PC-9 (cell line): Measurements from ENCODE around the gene CXorf58. TPM values are rescaled to one million over a fixed set of nuclear protein-coding genes. Genes with fewer than 3 reads are reported as not detected.

ENCODE experiments used
- BruUV-seq: library from RNA; stranded (reverse); fragments of 400-500 nt; replicated peaks from 2 replicates; lab custom pipeline; 2021; lab: Mats Ljungman, UMichigan
- CTCF ChIA-PET: fragments of 300-600 bp; sonication (Branson Sonifier 250); formaldehyde crosslinking; loops from one replicate; lab custom pipeline; 2022; ENCODE audit warnings: antibody characterized with exemption; lab: Charles Lee
- POLR2A ChIA-PET: fragments of 300-600 bp; sonication (Branson Sonifier 250); formaldehyde crosslinking; loops from one replicate; lab custom pipeline; 2022; ENCODE audit warnings: antibody characterized with exemption; ENCODE audit not compliant: unreplicated experiment; lab: Charles Lee
- DNase-seq, 2 experiments: peaks; one replicate each; pipeline versions ENCODE4 v3.0.0 to v3.0.0-alpha.2; 2015 to 2022; ENCODE audit warnings: mixed read lengths in 1 of 2
- H2AFZ ChIP-seq: fragments of 200-600 bp; sonication (generic); 2 replicates; pipeline ENCODE4 v1.8.1; 2017; ENCODE audit warnings: antibody characterized with exemption
- H3F3A ChIP-seq: fragments of 200-600 bp; sonication (generic); 2 replicates; pipeline ENCODE4 v1.8.1; 2017; ENCODE audit warnings: antibody characterized with exemption, mild to moderate bottlenecking, low read depth; ENCODE audit not compliant: insufficient read depth
- H3K27ac ChIP-seq: fragments of 200-600 bp; sonication (generic); 2 replicates; pipeline ENCODE4 v1.6.1; 2016; ENCODE audit warnings: mixed run types
- H3K27me3 ChIP-seq: fragments of 200-600 bp; sonication (generic); 2 replicates; pipeline ENCODE4 v1.6.1; 2016; ENCODE audit warnings: low read depth, mixed run types; ENCODE audit not compliant: insufficient read depth
- H3K36me3 ChIP-seq: fragments of 200-600 bp; sonication (generic); 2 replicates; pipeline ENCODE4 v1.6.1; 2016; ENCODE audit warnings: low read depth, mixed run types
- H3K4me1 ChIP-seq: fragments of 200-600 bp; sonication (generic); replicated peaks from 2 replicates; pipeline ENCODE4 v1.6.1; 2016; ENCODE audit warnings: mixed run types; ENCODE audit not compliant: insufficient read depth
- H3K4me2 ChIP-seq: fragments of 200-600 bp; sonication (generic); 2 replicates; pipeline ENCODE4 v1.6.1; 2017; ENCODE audit warnings: mixed run types
- H3K4me3 ChIP-seq: fragments of 200-600 bp; sonication (generic); 2 replicates; pipeline ENCODE4 v1.6.1; 2016; ENCODE audit warnings: mixed run types
- H3K79me2 ChIP-seq: fragments of 200-600 bp; sonication (generic); 2 replicates; pipeline ENCODE4 v1.6.1; 2017; ENCODE audit warnings: low read depth, mixed run types
- H3K9me2 ChIP-seq: fragments of 200-600 bp; sonication (generic); 2 replicates; pipeline ENCODE4 v1.8.1; 2017; ENCODE audit warnings: mild to moderate bottlenecking; ENCODE audit not compliant: insufficient read depth
- H3K9me3 ChIP-seq: fragments of 200-600 bp; sonication (generic); 2 replicates; pipeline ENCODE4 v1.8.1; 2016; ENCODE audit warnings: low read depth; ENCODE audit not compliant: insufficient read depth
- H4K20me1 ChIP-seq: fragments of 200-600 bp; sonication (generic); 2 replicates; pipeline ENCODE4 v1.8.1; 2017; ENCODE audit not compliant: insufficient read depth
- EZH2 ChIP-seq: fragments of 200-600 bp; sonication (generic); IDR thresholded peaks from 2 replicates; pipeline ENCODE4 v1.8.0; 2017; ENCODE audit warnings: antibody characterized with exemption, low read depth
- intact Hi-C: fragments of 100-400 bp; cut with micrococcal nuclease; formaldehyde crosslinking; loops from one replicate; pipeline ENCODE4 v1.10.0; 2022; ENCODE audit not compliant: unreplicated experiment
- total RNA-seq: library from RNA; stranded (reverse); gene quantifications from 2 replicates; pipeline ENCODE4 v1.2.3, GENCODE V29; 2021
- TF ChIP-seq, protein P1 (sequence below): fragments of 200-600 bp; sonication (generic); conservative IDR thresholded peaks from 2 replicates; pipeline ENCODE4 v1.6.1; 2017; ENCODE audit warnings: mixed run types, antibody characterized with exemption, mild to moderate bottlenecking, moderate library complexity

The CXorf58 gene
- total RNA-seq, 1 experiment from 2014 or later: 0.20 TPM

DNA sequence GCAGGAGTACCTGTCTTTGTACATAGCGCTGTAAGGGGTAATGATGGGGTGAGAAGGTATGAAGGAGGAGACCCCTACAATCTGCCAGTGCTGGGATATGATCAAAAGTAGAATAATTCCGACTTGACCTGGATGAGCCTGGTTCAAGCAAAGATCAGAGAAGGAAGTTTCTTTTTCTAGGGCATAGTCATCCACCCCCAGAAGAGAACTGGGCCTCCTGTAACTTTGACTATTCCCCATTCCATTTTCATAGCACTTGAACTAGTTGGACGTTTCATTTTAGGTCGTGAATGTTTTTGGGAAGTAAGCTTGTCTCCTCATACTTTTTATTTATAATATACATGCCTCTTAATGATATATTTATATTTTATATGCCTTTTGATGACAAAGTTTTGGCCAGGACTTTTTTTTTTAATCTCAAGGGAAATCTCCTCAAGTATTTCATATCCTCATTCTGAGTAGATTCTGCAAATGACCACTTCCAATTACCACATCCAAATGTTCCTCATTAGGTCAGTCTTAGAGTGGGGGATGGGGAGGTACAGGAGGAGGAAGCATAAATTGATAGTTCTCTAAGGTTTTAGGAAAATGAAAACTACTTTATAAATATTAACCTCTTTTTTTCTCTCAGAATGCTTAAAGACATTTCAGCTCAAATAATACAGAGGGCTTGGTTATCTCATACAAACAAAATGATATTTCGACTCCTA is 3.5 kb downstream of the CXorf58 start:
- H3K4me2 ChIP-seq: no peak overlapping the region
- TF ChIP-seq, protein P1, sequence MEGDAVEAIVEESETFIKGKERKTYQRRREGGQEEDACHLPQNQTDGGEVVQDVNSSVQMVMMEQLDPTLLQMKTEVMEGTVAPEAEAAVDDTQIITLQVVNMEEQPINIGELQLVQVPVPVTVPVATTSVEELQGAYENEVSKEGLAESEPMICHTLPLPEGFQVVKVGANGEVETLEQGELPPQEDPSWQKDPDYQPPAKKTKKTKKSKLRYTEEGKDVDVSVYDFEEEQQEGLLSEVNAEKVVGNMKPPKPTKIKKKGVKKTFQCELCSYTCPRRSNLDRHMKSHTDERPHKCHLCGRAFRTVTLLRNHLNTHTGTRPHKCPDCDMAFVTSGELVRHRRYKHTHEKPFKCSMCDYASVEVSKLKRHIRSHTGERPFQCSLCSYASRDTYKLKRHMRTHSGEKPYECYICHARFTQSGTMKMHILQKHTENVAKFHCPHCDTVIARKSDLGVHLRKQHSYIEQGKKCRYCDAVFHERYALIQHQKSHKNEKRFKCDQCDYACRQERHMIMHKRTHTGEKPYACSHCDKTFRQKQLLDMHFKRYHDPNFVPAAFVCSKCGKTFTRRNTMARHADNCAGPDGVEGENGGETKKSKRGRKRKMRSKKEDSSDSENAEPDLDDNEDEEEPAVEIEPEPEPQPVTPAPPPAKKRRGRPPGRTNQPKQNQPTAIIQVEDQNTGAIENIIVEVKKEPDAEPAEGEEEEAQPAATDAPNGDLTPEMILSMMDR: no peak
- no peak for TF ChIP-seq EZH2
- H3K27me3 ChIP-seq: no peaks in the 10 kb centered on the region
- no peaks in the 10 kb centered on the region for H3K9me2 ChIP-seq
- H3K4me3 ChIP-seq: no peak overlapping the region
- CTCF ChIA-PET: no interaction called here
- H3K9me3 ChIP-seq: no peaks in the 10 kb centered on the region
- peaks cover 9% of the 10 kb centered on the region for H3K79me2 ChIP-seq
- H3F3A ChIP-seq: peaks cover 20% of the 10 kb centered on the region; the same call in 1 of the 2 replicates
- DNase-seq: no peak
- intact Hi-C loops: no loop called here
- no peak overlapping the region for H3K27ac ChIP-seq
- no peaks in the 10 kb centered on the region for H4K20me1 ChIP-seq
- POLR2A ChIA-PET: no interaction called here
- no peak overlapping the region for H2AFZ ChIP-seq
- H3K36me3 ChIP-seq: no peaks in the 10 kb centered on the region
- peaks cover 6% of the 10 kb centered on the region for H3K4me1 ChIP-seq
- no TSS peak for BruUV-seq

DNA sequence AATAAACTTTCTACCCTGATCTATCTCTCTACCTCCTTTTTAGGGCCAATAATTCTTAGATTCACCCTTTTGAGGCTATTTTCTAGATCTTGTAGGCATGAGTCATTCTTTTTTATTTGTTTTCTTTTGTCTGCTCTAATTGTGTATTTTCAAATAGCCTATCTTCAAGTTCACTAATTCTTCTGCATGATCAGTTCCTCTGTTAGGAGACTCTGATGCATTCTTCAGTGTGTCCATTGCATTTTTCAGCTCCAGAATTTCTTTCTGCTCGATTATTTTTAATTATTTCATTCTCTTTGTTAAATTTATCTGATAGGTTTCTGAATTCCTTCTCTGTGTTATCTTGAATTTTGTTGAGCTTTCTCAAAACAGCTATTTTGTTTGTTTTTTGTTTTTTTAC is 11.3 kb downstream of the CXorf58 start:
- no peaks in the 10 kb centered on the region for H3K27me3 ChIP-seq
- intact Hi-C loops: no loop called here
- H3K4me2 ChIP-seq: no peak overlapping the region
- no TSS peak for BruUV-seq
- no peak for DNase-seq
- H4K20me1 ChIP-seq: no peaks in the 10 kb centered on the region
- H3K4me3 ChIP-seq: no peak overlapping the region
- no peak for TF ChIP-seq EZH2
- TF ChIP-seq, protein P1: no peak
- no peaks in the 10 kb centered on the region for H3K9me2 ChIP-seq
- no peak overlapping the region for H2AFZ ChIP-seq
- H3K36me3 ChIP-seq: no peaks in the 10 kb centered on the region
- ChIA-PET POLR2A (no interaction called here), CTCF (no interaction called here)
- H3K9me3 ChIP-seq: no peaks in the 10 kb centered on the region
- H3K27ac ChIP-seq: no peak overlapping the region
- no peaks in the 10 kb centered on the region for H3K79me2 ChIP-seq
- no peaks in the 10 kb centered on the region for H3F3A ChIP-seq
- no peaks in the 10 kb centered on the region for H3K4me1 ChIP-seq

DNA sequence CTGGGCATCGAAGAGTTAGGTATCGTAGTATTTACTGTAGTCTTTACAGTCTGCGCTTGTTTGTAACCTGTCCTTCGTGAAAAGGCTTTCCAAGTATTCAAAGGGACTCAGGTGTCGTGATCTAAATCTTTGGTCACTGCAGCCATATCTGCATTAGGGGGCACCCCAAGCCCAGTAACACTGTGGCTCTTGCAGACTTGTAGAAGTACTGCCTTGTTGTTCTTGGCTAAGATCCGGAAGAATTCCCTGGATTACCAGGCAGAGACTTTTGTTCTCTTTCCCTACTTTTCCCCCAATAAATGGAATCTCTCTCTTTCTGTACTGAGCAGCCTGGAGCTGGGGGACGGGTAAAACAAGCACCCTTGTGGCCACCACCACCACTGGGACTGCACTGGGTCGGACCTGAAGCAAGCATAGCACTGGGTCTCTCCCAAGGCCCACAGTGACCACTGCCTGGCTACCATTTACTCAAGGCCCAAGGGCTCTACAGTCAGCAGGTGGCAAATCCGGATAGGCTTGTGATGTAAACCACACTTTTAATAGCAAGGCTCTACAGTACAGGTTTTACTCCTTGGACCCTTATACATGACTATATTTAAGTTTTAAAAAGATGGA is 12.0 kb downstream of the CXorf58 start:
- no peak for DNase-seq
- Histone ChIP-seq H3K79me2 (no peaks in the 10 kb centered on the region), H4K20me1 (no peaks in the 10 kb centered on the region), H3K4me1 (no peaks in the 10 kb centered on the region), H2AFZ (no peak overlapping the region), H3K27me3 (no peaks in the 10 kb centered on the region), H3K36me3 (no peaks in the 10 kb centered on the region), H3K27ac (no peak overlapping the region), H3K9me3 (no peaks in the 10 kb centered on the region), H3K9me2 (no peaks in the 10 kb centered on the region), H3F3A (no peaks in the 10 kb centered on the region), H3K4me2 (no peak overlapping the region), H3K4me3 (no peak overlapping the region)
- POLR2A ChIA-PET: no interaction called here
- CTCF ChIA-PET: no interaction called here
- intact Hi-C loops: no loop called here
- no TSS peak for BruUV-seq
- TF ChIP-seq, protein P1: no peak
- TF ChIP-seq EZH2: no peak
